AG20443 (cell line): ENCODE data around the gene HIVEP3.

Experiments
- DNase-seq: peaks from one replicate; pipeline ENCODE4 v3.0.0; 2012; ENCODE audit warnings: low spot score, mixed read lengths

Gene HIVEP3

DNA sequence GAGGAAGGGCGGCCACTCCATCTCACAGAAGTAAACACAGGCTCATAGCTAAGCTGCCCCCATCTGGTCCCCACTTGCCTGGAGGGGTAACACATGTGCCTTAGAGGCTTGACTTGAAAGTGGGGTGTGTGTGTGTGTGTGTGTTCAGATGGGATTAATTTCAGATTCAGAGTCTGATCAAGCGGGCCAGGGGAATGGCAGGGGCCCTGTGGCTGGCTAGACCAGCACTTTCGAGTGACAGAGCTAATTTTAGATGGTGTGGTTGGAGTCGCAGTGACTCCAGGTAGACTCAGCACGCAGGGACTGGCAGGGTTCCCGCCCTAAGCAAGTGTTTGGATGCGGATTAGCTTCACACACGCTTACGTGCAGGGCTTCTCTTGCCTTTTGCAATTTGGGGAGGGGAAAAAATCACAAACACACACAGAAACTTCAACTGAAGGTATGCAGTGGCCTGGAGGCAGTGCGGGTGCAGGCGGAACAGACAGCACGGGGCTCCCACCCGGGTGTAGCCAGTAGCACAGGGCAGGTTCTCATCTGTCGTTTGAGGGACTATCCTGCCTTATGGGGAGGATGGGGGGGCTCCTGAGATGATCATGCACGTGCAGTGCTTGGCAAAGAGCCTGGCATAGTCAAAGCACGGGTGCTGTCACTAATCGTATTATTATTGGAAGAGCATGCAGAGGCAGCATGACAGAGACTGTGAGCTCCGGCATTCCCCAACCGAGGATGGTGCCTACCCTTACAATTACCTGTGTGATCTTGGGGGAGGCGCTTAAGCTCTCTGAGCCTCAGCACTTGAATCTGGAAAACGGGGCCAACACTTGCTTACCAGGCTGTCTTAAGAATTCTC is 435.5 kb downstream of the HIVEP3 start:
- DNase-seq: no peak

DNA sequence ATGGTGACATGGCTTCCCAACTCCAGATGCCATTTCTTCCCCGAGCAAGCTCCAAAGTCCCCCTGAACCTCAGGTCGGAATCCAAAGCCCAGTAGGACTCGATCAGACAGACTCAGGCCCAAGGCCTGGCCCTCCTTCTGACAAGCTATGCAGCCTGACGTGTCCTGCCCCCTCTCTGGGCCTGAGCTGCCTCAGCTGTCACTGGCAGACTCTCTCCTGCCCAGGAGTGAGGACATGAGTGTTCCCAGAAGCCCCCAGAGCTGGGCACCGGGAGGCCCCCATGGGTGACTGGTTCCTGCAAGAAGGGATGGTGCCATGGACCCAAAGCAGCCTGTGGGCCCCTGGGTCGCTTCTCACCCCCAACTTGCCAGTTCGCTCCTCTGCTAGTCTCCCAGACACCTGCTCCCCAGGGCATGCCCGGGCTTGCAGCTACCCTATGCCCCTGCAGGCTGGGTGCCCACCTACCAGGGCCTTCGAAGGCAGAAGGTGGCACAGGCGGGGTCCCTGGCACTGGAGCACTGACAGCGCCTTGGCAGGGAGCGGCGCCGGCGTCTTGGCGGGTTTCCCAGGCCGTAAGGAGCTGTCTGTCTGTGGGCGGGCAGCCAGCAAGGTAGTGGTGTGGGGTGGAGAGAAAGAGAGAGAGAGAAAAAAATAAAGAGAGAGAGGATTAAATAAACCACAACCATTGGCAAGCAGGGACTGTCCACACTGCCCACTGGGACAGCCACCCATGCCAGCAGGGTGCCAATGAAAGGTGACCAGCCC is 436.5 kb downstream of the HIVEP3 start:
- no peak for DNase-seq

DNA sequence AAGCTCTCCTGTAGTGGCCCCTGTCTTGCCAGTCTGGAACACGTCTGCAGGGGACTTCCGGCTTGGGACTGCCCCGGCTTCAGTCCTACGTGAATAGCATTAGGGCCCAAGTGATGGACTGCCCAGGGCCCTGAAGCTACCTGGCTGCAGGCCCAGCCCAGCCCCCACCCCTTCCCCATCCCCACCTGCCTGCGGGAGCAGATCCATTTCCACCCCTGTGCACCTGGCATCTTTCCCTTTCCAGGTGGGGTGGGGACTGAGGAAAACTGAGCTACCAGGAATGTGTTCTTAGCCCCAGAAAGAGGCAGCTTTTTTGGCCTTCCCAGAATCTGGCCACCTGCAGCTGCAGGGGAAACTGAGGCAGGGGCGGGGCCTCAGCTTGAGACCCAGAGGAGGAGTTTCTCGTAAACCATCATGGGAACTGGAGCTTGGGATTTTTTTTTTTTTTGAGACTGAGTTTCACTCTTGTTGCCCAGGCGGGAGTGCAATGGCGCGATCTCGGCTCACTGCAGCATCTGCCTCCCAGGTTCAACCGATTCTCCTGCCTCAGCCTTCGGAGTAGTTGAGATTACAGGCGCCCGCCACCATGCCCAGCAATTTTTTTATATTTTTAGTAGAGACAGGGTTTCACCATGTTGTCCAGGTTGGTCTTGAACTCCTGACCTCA is 437.5 kb downstream of the HIVEP3 start:
- DNase-seq: no peak

DNA sequence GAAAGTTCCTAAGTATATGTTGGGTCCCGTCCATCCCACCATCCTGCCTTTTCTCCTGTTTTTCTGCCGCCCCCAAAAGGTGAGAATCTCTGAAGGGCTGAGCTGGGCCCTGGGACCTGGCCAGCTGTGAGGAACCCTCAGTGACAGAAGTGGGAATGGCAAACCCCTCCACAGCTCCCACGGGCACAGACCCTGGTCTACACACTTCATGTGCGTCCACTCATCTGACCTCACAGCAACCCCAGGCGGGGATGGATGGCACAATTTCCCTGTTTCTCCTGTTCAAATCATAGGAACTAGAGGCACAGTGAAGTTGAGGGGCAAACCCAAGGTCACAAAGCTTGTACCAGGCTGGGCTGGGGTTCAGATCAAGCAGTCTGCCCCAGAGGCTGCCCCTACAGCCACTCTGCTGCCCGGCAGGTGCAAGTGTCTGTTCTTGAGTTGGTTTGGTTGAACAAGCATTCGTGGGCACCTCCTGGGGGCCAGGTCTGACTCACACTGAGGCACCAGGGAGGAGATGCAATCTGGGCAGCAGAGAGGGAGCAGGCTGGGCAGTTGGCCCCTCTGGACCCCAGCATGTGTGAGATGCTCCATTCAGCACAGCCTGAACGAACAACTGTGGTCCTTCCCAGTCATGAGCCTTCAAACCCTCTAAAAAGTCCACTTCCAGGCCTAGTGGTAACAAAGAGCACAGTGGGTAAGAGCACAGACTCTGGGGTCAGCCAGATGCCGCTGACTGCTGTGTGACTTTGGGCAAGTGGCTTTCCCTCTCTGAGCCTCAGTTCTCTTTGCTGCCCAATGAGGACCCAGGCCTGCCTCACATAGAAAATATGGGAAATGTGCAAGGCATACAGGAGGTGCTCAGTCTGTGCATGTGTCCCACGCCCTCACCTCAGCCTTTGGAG is 438.3 kb downstream of the HIVEP3 start:
- DNase-seq: no peak

DNA sequence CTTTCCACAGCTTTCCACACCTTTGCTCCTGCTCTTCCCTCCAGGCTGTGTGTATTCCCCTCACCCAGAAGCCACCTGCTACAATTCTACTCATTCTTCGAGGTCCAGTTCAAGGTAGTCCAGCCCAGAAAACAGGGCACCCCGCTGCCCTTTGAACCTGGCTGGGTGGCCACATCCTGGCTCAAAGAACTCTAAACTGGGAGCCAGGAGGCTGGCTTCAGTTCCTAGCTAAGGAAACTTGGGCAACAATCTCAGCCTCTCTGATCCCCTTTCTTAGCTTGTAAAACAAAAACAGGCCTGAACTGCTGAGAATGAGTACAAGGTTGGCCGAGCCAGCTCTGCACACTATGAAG is 438.9 kb downstream of the HIVEP3 start:
- DNase-seq: no peak

DNA sequence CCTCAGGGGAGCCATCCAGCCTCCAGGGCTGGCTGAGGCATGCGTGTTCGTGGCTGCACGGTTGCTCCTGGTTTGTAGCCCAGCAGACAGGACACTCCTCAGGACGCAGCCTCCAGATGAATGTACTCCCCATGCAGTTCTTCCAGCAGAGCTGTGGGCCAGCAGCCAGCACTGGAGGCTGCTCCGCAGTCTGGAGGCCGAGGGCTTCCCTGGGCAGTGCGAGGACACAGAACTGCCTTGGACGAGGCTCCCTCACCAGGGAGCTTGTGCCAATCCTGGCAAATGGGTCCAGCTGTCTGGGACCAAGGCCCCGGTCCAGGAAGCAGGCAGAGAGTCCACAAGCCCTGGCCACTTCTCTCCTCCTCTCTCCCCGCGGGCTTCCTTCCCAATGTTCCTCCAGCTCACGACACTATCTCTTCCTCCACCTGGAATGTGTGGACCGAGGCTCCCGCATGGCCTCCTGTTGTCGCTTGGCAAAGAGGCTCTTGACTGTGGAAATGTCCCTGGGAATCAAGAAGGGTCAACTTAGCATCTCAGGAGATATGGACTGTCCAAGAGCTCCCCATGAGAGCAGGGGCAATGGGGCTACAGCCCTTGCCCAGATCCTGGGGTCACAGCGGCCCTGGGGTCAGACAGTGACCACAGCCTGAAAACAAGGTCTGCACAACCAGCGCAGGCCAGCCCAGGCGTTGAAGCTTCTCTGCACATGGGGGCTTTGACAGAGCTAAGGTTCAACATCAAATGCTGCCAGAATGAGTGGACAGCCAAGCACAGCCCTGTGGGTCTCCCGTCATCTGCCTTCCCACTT is 439.5 kb downstream of the HIVEP3 start:
- DNase-seq: peak; percentile 83

DNA sequence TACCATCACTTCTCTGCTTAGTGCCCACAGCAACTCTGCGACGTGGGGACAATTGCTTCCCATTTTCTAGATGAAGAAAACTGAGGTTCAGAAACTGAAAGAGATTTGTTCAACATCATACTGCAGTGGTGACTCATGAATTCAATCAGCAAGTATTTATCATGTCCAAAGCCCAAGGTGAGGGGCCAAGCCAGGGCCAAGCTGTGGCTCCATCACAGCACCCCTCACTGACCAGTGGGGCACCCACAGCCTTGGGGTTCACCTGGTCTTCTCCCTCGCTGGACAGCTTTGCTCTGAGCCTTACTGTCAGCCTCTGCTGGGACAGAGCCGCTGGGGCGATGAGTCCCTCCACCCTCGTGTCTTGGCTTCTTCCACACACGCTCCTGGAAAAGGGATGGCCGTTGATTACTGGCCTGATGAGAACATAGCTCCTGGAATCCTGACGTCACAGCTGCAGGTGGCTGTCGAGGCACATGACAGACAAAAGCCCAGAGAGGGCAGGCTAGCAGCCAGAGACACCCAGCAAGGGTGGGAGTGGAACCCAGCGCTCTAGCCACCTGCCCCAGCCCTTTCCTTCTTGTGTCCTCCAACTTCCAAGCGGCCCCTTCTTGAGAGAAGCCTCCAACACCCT is 440.5 kb downstream of the HIVEP3 start:
- no peak for DNase-seq

DNA sequence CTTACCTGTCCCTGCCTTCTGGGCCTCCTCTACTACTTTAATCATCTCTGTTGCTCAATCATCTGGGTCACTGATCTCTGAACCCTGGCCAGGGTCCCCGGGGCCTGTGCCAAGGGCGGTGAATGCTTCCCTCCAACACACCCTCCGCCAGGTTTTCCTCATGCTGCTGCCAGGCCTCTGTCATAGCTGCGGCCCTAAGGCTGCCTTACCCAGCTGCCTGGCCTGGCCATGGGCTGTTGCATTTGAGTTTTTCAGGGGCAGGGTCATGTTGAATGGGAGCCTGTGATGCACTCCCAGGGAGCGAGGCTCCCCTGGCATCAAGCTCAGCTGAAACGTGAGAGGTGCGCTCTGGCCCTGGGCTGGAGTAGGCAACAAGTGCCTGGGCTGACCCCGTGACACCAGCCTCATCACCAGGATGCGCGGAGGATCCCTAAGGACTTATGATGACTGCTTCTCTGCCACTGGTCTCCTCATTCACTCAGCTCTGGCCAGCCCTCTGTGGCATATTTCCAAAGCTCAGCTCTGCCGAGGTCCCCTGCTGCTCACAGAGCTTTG is 441.8 kb downstream of the HIVEP3 start:
- DNase-seq: no peak

DNA sequence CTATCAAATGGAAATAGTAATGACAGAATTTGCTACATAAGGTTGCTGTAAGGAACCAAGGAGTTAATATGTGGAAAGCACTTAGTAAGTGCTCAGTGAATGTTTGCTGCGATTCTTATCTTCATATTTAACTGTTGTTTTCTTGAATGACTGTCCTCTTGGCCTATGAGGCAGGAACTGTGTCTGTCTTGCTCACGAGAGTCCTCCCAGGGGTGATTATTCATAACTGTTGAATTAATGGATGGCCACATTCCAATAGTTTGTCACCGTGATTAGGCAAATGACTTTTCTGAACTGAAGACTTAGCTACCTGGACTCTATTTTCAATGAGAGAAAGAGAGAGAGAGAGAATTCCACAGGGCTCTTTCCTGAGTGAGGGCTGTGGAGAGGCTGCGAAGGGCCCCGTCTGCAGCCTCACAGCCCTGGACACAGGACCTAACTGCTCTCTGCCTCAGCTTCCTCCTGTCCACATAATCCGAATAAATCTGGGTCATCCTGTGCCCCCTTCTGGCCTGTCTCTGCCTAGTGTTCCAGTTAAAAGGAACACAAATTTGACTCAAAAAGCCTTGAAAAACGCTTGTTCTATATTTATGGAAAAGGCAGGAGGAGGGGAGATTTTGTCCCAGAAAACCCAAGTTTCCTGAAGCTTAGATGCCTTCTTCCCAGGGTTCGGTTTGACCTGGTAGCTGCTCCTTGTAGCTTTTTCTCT is 442.7 kb downstream of the HIVEP3 start:
- no peak for DNase-seq

DNA sequence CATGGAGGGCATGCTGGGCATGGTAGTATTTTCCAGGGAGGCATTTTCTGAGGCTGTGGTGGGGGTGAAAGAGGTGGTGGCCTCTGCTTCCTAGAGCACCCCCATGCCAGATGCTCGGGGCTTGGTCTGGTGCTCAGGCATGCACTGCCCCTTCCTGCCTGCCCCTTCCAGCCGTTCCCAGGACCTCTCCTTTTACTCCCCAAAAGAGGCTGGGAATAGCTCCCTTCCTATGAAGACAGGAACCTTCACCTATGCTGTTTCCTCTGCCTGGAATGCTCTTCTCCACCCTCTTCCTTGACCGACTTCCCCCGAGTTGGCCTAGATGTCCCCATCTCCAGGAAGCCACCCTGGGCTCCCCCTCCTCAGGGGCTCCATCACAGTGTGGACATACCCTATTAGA is 443.4 kb downstream of the HIVEP3 start:
- no peak for DNase-seq

DNA sequence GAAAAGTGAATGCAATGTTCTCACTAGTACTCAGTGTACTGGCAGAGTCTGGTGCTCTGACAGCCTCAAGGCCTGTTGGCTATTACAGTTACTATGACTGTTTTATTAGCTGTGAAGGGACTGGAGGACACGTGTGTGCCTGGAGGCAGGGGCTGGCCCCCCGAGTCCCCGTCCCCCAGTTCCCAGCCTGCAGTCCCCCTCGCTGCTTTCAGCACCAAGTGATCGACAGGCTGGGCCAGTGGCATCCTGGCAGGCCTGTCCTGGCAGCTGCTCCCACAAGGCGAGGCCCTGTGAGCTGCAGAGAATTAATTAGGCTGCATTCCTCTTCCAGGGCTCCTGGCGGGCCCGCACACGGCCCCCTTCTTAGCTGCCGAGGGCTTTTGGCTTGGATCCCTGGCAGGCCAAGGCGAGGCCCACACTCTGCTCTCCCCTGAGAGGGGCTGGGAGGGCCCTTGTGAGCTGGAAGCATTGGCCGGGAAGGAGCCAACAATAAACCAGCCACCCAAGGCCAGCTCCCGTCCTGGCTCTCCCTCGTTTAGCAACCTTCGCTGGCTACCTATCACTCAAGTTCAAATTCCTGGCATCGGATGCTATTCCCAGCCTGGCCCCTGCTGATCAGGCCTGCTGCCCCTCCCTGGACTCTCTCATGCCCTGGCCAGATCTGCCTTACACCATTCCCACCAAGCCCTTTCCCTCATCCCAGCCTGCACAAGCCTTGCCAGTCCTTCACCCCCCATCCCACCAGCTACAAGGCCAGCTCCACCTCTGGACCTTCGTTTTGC is 444.0 kb downstream of the HIVEP3 start:
- DNase-seq: no peak

DNA sequence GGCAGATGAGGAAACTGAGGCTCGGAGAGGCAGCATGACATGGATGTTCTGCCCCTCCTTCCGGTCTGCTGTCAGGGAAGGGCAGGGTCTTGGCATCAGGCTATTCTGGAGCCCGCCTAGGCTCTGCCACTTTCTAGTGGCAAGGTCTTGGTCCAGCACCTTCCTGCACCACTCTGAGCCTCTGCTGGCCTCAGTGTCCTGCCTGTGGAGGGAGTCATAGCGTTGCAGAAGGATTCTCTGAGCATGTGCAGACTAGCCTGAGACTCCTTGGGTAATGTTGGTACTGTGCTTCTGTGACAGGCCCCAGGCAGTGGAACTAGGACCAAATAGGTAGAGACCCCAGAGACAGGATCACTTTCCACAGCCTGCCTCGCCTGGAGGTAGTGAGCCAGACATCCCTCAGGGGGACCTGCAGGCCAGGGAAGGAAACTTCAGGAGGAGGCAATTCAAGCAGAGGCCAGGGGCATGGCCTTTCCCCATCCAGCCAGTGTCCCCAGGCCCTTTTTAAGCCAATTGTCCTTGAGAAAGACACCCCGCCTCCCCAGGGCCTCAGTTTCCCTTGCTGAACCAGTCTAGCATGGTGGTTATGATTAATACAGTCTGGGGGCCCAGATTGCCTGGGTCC is 444.9 kb downstream of the HIVEP3 start:
- no peak for DNase-seq

DNA sequence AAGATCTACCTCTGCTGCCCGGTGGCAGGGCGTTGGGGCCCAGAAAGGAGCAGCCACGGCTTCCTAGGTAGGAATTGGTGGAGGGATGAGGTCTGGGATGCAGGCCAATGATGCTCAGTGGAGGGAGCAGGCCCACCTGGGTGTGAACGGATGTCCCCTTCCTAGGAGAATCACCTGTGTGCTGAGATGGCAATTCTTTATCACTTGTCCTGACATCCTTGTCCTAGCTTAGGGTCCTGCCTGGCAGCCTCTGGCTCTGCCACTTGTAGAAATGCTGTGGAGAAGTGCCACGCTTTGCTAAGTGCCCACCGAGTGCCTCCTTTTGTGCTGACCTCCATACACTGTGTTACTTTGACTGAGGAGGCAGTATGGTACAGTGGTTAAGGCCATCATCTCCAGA is 447.1 kb downstream of the HIVEP3 start:
- no peak for DNase-seq

DNA sequence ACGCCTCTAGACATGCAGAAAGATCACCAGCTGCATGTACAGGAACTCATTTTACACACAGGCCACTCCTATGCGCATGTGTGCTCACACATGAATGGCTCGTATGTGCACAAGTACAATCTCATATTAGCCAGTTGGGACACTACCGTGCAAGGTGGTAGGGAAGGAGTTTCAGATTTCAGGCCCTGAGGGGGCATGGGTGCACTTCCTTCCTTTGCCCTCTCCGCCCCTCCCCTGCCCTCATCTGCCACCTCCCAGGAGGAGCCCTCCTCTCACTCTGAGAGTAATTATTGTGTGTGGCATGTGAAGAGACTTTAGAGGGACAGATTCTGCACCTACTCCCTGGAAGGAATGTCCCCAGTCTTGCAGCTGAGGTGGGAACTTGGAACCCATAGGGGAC is 449.0 kb downstream of the HIVEP3 start:
- DNase-seq: no peak

DNA sequence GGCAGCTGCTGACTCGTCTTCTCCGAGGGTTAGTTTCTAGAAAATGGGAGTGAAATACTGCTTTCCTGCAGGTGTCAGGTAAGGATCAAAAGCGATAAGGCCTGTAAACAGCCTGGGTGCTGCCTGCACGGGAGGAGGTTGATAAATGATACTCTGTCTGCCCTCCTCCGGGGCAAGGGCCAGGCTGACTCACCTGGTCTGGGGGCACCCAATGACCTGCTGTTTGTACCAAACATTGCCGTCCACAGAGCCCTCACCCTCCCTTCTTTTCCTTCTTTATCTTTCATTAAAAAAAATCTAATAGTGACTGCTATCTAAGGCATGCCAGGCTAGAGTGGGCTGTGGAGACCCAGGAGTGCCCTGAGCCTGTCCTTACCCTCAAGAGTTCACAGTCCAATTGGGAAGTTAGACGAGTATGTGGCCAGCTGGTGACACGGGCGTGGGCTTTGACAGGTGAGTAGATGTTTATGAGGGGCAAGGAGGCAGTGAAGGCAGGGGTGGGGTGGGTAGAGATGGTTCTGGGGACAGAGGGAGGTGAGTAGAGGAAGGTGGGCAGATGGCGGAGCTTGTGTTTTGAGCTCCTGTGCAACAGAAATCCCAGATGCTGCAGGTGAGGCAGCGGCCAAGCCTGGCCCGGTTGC is 450.5 kb downstream of the HIVEP3 start:
- no peak for DNase-seq

DNA sequence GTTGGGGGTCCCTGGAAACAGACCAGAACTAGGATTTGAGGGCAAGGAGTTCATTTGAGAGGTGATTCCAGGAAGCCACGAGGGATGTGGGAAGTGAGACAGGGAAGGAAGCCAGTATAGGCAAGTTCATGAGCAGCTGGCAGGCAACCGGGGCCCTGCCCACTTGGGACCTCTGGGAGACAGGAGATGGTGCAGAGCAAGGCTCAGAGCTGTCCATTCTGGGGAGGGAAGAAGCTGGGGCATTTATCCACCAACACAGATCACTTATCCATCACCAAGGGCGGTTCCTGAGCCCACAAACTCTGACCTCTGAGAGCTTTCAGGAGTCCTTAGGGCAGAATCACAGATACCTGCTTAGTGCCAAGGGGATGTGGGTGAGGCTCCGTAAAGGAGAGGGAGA is 451.0 kb downstream of the HIVEP3 start:
- no peak for DNase-seq

DNA sequence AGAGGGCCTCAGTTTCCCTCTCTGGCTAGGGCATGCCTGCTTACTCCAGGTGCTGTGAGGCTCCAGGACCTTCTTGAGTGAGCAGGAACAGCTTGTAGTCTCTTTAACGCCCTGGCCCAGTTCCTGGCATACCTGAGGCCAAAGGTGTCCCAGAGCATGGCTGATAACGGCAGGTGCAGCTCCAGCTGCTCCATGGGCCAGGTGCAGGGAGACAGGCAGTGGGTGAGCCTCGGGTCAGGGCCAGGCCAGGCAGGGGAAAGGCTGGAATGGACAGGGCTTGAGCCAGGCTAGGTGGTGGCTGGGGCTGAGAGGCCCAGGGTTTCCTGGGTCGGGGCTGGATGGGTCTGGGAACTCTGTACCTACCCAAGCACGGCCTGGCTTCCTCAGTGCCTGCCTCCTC is 452.6 kb downstream of the HIVEP3 start:
- DNase-seq: no peak

DNA sequence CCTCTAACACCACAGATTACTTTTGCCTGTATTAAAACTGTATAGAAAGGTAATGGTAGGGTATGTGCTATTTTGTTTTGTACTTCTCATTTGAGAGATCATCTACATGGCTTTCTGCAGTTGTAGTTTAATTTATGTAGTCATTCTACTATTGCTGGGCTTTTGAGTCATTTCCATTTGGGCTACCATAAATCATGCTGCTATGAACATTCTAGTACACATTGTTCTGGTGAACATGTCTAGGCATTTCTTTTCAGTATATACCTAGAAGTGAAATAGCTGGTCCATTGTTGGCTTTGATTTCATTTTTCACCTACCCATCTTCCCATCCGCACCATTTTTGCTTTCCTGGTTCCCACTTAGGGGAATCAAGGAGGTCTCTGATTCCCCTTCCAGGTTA is 453.0 kb downstream of the HIVEP3 start:
- DNase-seq: no peak
